Activated CD8-positive, alpha-beta T cell treated with anti-CD3 and anti-CD28 coated beads, Interleukin-2, amount 10 ng/mL, durations not matched to agents 7 days and 5 days (primary cell): Measurements from ENCODE around the gene PRKACA. TPM values are rescaled to one million over a fixed set of nuclear protein-coding genes. Genes with fewer than 3 reads are reported as not detected.

Source experiments
- ATAC-seq: fragments of 150-1000 bp; cut with Tn5 transposase; one replicate; pipeline ENCODE4 v1.10.0; 2021; ENCODE audit warnings: moderate library complexity
- CTCF ChIA-PET: fragments of 350-600 bp; sonication (Branson Sonifier 250); formaldehyde crosslinking; loops from one replicate; lab custom pipeline; 2021; ENCODE audit warnings: antibody characterized with exemption; lab: Charles Lee
- POLR2A ChIA-PET: fragments of 350-600 bp; sonication (Branson Sonifier 250); formaldehyde crosslinking; loops from one replicate; lab custom pipeline; 2021; ENCODE audit warnings: antibody characterized with exemption; lab: Charles Lee
- DNase-seq: peaks from one replicate; pipeline ENCODE4 v3.0.0-alpha.2; 2020
- H3K27ac Mint-ChIP-seq: one replicate; pipeline ENCODE4 v1.8.0; 2021; ENCODE audit warnings: mild to moderate bottlenecking, mixed read lengths
- H3K27me3 Mint-ChIP-seq: one replicate; pipeline ENCODE4 v1.8.0; 2021; ENCODE audit warnings: low read depth, mixed read lengths
- H3K36me3 Mint-ChIP-seq: one replicate; pipeline ENCODE4 v1.8.0; 2021; ENCODE audit warnings: low read depth, mixed read lengths
- H3K4me1 Mint-ChIP-seq: one replicate; pipeline ENCODE4 v1.8.0; 2021; ENCODE audit warnings: low read depth, mixed read lengths
- H3K4me3 Mint-ChIP-seq: one replicate; pipeline ENCODE4 v1.8.0; 2021; ENCODE audit warnings: mild to moderate bottlenecking, mixed read lengths
- H3K9me3 Mint-ChIP-seq: one replicate; pipeline ENCODE4 v1.8.0; 2022; ENCODE audit warnings: mixed read lengths; ENCODE audit not compliant: insufficient read depth
- total RNA-seq, 2 experiments: library from RNA; stranded (reverse); gene quantifications; one replicate each; pipeline ENCODE4 v1.2.3, GENCODE V29; 2021

The PRKACA gene
- total RNA-seq, 2 experiments from 2014 or later: 69.2 to 72.4 TPM

- Mint-ChIP-seq H3K27me3 (no peaks in the 10 kb centered on the region), H3K36me3 (peaks cover 41% of the 10 kb centered on the region), H3K27ac (peak overlapping the region; percentile 94), H3K4me1 (peaks cover 45% of the 10 kb centered on the region), H3K4me3 (peak overlapping the region; percentile 85), H3K9me3 (no peaks in the 10 kb centered on the region)
- DNase-seq (no peak), ATAC-seq (no peak)
- POLR2A ChIA-PET: interaction anchor here (0.9 to 2.3 kb wide), 30 partner anchors 10 to 367 kb away, joined by 3 to 11 read pairs (median 4); partner anchors contain the start of genes ADGRE5 and PRKACA
- CTCF ChIA-PET: interaction anchor here (0.6 to 4.9 kb wide), 87 partner anchors 8 to 525 kb away, joined by 3 to 76 read pairs (median 4); partner anchors contain the start of genes ADGRE5, DDX39A, DNAJB1 and IL27RA
Measured at GRCh38 chr19:14135985-14136508, 18.5 kb upstream of the PRKACA start.

GRCh38 chr19:14135355-14135754 lies 17.8 kb upstream of the PRKACA start:
- H3K36me3 Mint-ChIP-seq: peaks cover 39% of the 10 kb centered on the region
- ChIA-PET CTCF (interaction anchor here (1.0 to 4.9 kb wide), 11 partner anchors 14 to 344 kb away, joined by 3 to 76 read pairs (median 29); partner anchors contain the start of genes MISP3 and PRKACA), POLR2A (interaction anchor here (0.9 to 2.3 kb wide), 8 partner anchors 12 to 306 kb away, joined by 3 to 8 read pairs (median 4); a partner anchor contains a TSS)
- H3K27ac Mint-ChIP-seq: peak overlapping the region; percentile 94
- no peaks in the 10 kb centered on the region for H3K27me3 Mint-ChIP-seq
- DNase-seq (no peak), ATAC-seq (no peak)
- H3K9me3 Mint-ChIP-seq: no peaks in the 10 kb centered on the region
- peak overlapping the region; percentile 85 for H3K4me3 Mint-ChIP-seq
- H3K4me1 Mint-ChIP-seq: peaks cover 44% of the 10 kb centered on the region

GRCh38 chr19:14127929-14128509 lies 10.5 kb upstream of the PRKACA start:
- DNase-seq (no peak), ATAC-seq (no peak)
- no peaks in the 10 kb centered on the region for H3K9me3 Mint-ChIP-seq
- POLR2A ChIA-PET: interaction anchor here (0.7 kb wide), 1 partner anchor 9 kb away, joined by 3 read pairs; no protein-coding TSS in a partner anchor
- no peaks in the 10 kb centered on the region for H3K27me3 Mint-ChIP-seq
- no peak overlapping the region for H3K4me3 Mint-ChIP-seq
- H3K4me1 Mint-ChIP-seq: peaks cover 19% of the 10 kb centered on the region
- CTCF ChIA-PET: interaction anchor here (2.0 kb wide), 1 partner anchor 9 kb away, joined by 7 read pairs; the partner anchor contains the start of gene ASF1B
- H3K27ac Mint-ChIP-seq: no peak overlapping the region
- H3K36me3 Mint-ChIP-seq: peaks cover 53% of the 10 kb centered on the region

- Mint-ChIP-seq H3K27me3 (no peaks in the 10 kb centered on the region), H3K9me3 (no peaks in the 10 kb centered on the region), H3K27ac (no peak overlapping the region), H3K4me1 (peaks cover 13% of the 10 kb centered on the region), H3K4me3 (no peak overlapping the region), H3K36me3 (peaks cover 53% of the 10 kb centered on the region)
- DNase-seq (no peak), ATAC-seq (no peak)
- CTCF ChIA-PET: interaction anchor here (1.4 to 2.0 kb wide), 2 partner anchors 10 kb away, joined by 3 to 7 read pairs; partner anchors contain the start of genes ASF1B and PRKACA
- POLR2A ChIA-PET: no interaction called here
Measured at GRCh38 chr19:14127176-14127575, 9.6 kb upstream of the PRKACA start.

- ATAC-seq (no peak), DNase-seq (no peak)
- H3K36me3 Mint-ChIP-seq: peaks cover 58% of the 10 kb centered on the region
- POLR2A ChIA-PET: interaction anchor here (0.6 kb wide), 1 partner anchor 13 kb away, joined by 3 read pairs; no protein-coding TSS in a partner anchor
- CTCF ChIA-PET: interaction anchor here (2.3 to 4.4 kb wide), 2 partner anchors 8 to 14 kb away, joined by 12 to 25 read pairs; partner anchors contain the start of gene ASF1B
- H3K27me3 Mint-ChIP-seq: no peaks in the 10 kb centered on the region
- H3K4me3 Mint-ChIP-seq: no peak overlapping the region
- no peaks in the 10 kb centered on the region for H3K9me3 Mint-ChIP-seq
- no peak overlapping the region for H3K27ac Mint-ChIP-seq
- peaks cover 18% of the 10 kb centered on the region for H3K4me1 Mint-ChIP-seq
Measured at GRCh38 chr19:14122924-14123323, 5.4 kb upstream of the PRKACA start.

- ATAC-seq (no peak), DNase-seq (no peak)
- H3K36me3 Mint-ChIP-seq: peaks cover 41% of the 10 kb centered on the region
- H3K9me3 Mint-ChIP-seq: no peaks in the 10 kb centered on the region
- ChIA-PET POLR2A (interaction anchor here (0.6 kb wide), 1 partner anchor 1148 kb away, joined by 4 read pairs; no protein-coding TSS in a partner anchor), CTCF (interaction anchor here (1.1 kb wide), 1 partner anchor 16 kb away, joined by 5 read pairs; the partner anchor contains the start of gene ASF1B)
- no peak overlapping the region for H3K4me3 Mint-ChIP-seq
- H3K27ac Mint-ChIP-seq: no peak overlapping the region
- peaks cover 28% of the 10 kb centered on the region for H3K4me1 Mint-ChIP-seq
- H3K27me3 Mint-ChIP-seq: no peaks in the 10 kb centered on the region
Measured at GRCh38 chr19:14120497-14120780, 2.9 kb upstream of the PRKACA start.

GRCh38 chr19:14119644-14120496 lies 2.3 kb upstream of the PRKACA start:
- Mint-ChIP-seq H3K9me3 (no peaks in the 10 kb centered on the region), H3K36me3 (peaks cover 35% of the 10 kb centered on the region), H3K4me1 (peaks cover 34% of the 10 kb centered on the region), H3K27me3 (no peaks in the 10 kb centered on the region), H3K27ac (no peak overlapping the region), H3K4me3 (no peak overlapping the region)
- DNase-seq: no peak
- ChIA-PET POLR2A (no interaction called here), CTCF (interaction anchor here (6.2 kb wide), 1 partner anchor 17 kb away, joined by 45 read pairs; the partner anchor contains the start of gene ASF1B)
- ATAC-seq: no peak

- no peak for ATAC-seq
- peaks cover 38% of the 10 kb centered on the region for H3K4me1 Mint-ChIP-seq
- no peaks in the 10 kb centered on the region for H3K9me3 Mint-ChIP-seq
- CTCF ChIA-PET: interaction anchor here (6.2 kb wide), 1 partner anchor 17 kb away, joined by 45 read pairs; the partner anchor contains the start of gene ASF1B
- no peak for DNase-seq
- peaks cover 28% of the 10 kb centered on the region for H3K36me3 Mint-ChIP-seq
- POLR2A ChIA-PET: interaction anchor here (0.7 to 1.5 kb wide), 2 partner anchors 11 to 16 kb away, joined by 3 to 4 read pairs; no protein-coding TSS in a partner anchor
- peak overlapping the region; percentile 72 for H3K27ac Mint-ChIP-seq
- no peaks in the 10 kb centered on the region for H3K27me3 Mint-ChIP-seq
- peak overlapping the region; percentile 78 for H3K4me3 Mint-ChIP-seq
Measured at GRCh38 chr19:14119146-14119545, 1.6 kb upstream of the PRKACA start.

GRCh38 chr19:14118165-14119051 lies 846 bp upstream of the PRKACA start:
- DNase-seq: peak; percentile 35
- peak overlapping the region; percentile 72 for H3K27ac Mint-ChIP-seq
- H3K27me3 Mint-ChIP-seq: no peaks in the 10 kb centered on the region
- no peak for ATAC-seq
- POLR2A ChIA-PET: interaction anchor here (0.7 to 1.5 kb wide), 3 partner anchors 12 to 18 kb away, joined by 3 to 5 read pairs (median 4); partner anchors contain the start of gene ASF1B
- peak overlapping the region; percentile 78 for H3K4me3 Mint-ChIP-seq
- H3K36me3 Mint-ChIP-seq: peaks cover 28% of the 10 kb centered on the region
- H3K9me3 Mint-ChIP-seq: no peaks in the 10 kb centered on the region
- CTCF ChIA-PET: interaction anchor here (0.8 to 6.2 kb wide), 5 partner anchors 13 to 65 kb away, joined by 3 to 45 read pairs (median 3); partner anchors contain the start of gene ASF1B
- H3K4me1 Mint-ChIP-seq: peaks cover 45% of the 10 kb centered on the region

- ChIA-PET CTCF (interaction anchor here (0.7 to 6.2 kb wide), 9 partner anchors 9 to 66 kb away, joined by 3 to 45 read pairs (median 3); partner anchors contain the start of gene ASF1B), POLR2A (interaction anchor here (0.7 to 1.2 kb wide), 2 partner anchors 20 to 964 kb away, joined by 3 to 5 read pairs; partner anchors contain the start of gene ASF1B)
- ATAC-seq (peak; percentile 9), DNase-seq (no peak)
- H3K9me3 Mint-ChIP-seq: no peaks in the 10 kb centered on the region
- H3K4me3 Mint-ChIP-seq: peak overlapping the region; percentile 89
- H3K27ac Mint-ChIP-seq: peak overlapping the region; percentile 76
- no peaks in the 10 kb centered on the region for H3K27me3 Mint-ChIP-seq
- peaks cover 58% of the 10 kb centered on the region for H3K4me1 Mint-ChIP-seq
- peaks cover 20% of the 10 kb centered on the region for H3K36me3 Mint-ChIP-seq
Measured at GRCh38 chr19:14116918-14117578, 514 bp downstream of the PRKACA start.
